HL-60/S4 (cell line): Measurements from ENCODE around the gene HINFP.
"Not testable (repeated sequence)": the region's sequence is repeated elsewhere in the genome, so short reads cannot be mapped to it uniquely, and the experiment has no call there.

ENCODE experiments used
- in situ Hi-C: fragments of 300-500 bp; cut with MboI; formaldehyde crosslinking; loops from 2 replicates; pipeline ENCODE4 v1.14.3; 2022; ENCODE audit warnings: low sequenced_read_pairs

HINFP gene

GRCh38 chr11:119116601-119117000, 4.8 kb upstream of the HINFP start:
- in situ Hi-C loops, result no loop called here

- in situ Hi-C loops, result no loop called here
Observed at GRCh38 chr11:119117004-119117706, 4.2 kb upstream of the HINFP start.

- in situ Hi-C loops, result no loop called here
Observed at GRCh38 chr11:119118227-119118626, 3.2 kb upstream of the HINFP start.

- in situ Hi-C loops, result no loop called here
Observed at GRCh38 chr11:119118946-119119345, 2.4 kb upstream of the HINFP start.

GRCh38 chr11:119120639-119121007, 757 bp upstream of the HINFP start:
- in situ Hi-C loops, result no loop called here

GRCh38 chr11:119121811-119122124, 388 bp downstream of the HINFP start:
- in situ Hi-C loops, result no loop called here

GRCh38 chr11:119125821-119126220, 4.4 kb downstream of the HINFP start:
- in situ Hi-C loops, result no loop called here

GRCh38 chr11:119126675-119127268, 5.4 kb downstream of the HINFP start:
- in situ Hi-C loops, result no loop called here

GRCh38 chr11:119130662-119131061, 9.3 kb downstream of the HINFP start:
- in situ Hi-C loops, result no loop called here

GRCh38 chr11:119134389-119134978, 13.1 kb downstream of the HINFP start:
- in situ Hi-C loops, result no loop called here

GRCh38 chr11:119139276-119139675, 17.9 kb downstream of the HINFP start:
- in situ Hi-C loops, result not testable (repeated sequence)

GRCh38 chr11:119144825-119145486, 23.6 kb downstream of the HINFP start:
- in situ Hi-C loops, result no loop called here

- in situ Hi-C loops, result no loop called here
Observed at GRCh38 chr11:119145551-119145950, 24.2 kb downstream of the HINFP start.

- in situ Hi-C loops, result no loop called here
Observed at GRCh38 chr11:119147604-119148333, 26.4 kb downstream of the HINFP start.

- in situ Hi-C loops, result no loop called here
Observed at GRCh38 chr11:119148720-119149017, 27.3 kb downstream of the HINFP start.

- in situ Hi-C loops, result no loop called here
Observed at GRCh38 chr11:119149018-119149785, 27.8 kb downstream of the HINFP start, which contains the start of gene ABCG4. TSS of gene ABCG4 (plus strand) at chr11:119149052. CDS start at chr11:119149966, 914 bp downstream.

GRCh38 chr11:119149786-119150275, 28.5 kb downstream of the HINFP start:
- in situ Hi-C loops, result no loop called here

- in situ Hi-C loops, result no loop called here
Observed at GRCh38 chr11:119152043-119152442, 30.7 kb downstream of the HINFP start.

- in situ Hi-C loops, result no loop called here
Observed at GRCh38 chr11:119152604-119153003, 31.2 kb downstream of the HINFP start.

GRCh38 chr11:119153049-119153818, 31.9 kb downstream of the HINFP start:
- in situ Hi-C loops, result no loop called here
